G401.6 (cell line): Measurements from ENCODE around the gene GOLGA6C.
"Not testable (repeated sequence)": the region's sequence is repeated elsewhere in the genome, so short reads cannot be mapped to it uniquely, and the experiment has no call there.

ENCODE experiments used
- FAIRE-seq: peaks from 2 replicates; lab custom pipeline; 2012; peaks lifted over from hg19 to GRCh38; lab: Jason Lieb, UNC

GOLGA6C gene

GRCh38 chr15:75258620-75259343 is 648 bp downstream of the GOLGA6C start:
- FAIRE-seq: not testable (repeated sequence)

DNA sequence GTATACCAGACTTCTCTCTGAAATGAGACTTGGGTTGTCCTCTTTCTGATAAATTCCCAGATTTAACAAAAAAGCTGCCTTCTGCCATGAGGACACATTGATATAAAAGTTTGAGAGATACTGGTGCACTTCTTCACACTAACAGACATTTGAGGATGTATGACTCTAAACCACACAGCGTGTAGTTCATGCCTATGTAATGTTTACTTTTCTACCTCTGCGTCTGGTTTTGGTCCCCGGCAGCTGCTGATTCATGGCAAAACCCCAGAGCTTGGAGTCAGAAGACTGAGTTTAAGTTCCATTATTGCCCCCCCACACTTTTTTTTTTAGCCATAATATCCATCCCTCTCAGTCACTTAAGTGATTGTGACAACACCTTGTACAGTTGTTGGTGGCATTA is 1.7 kb downstream of the GOLGA6C start:
- not testable (repeated sequence) for FAIRE-seq

DNA sequence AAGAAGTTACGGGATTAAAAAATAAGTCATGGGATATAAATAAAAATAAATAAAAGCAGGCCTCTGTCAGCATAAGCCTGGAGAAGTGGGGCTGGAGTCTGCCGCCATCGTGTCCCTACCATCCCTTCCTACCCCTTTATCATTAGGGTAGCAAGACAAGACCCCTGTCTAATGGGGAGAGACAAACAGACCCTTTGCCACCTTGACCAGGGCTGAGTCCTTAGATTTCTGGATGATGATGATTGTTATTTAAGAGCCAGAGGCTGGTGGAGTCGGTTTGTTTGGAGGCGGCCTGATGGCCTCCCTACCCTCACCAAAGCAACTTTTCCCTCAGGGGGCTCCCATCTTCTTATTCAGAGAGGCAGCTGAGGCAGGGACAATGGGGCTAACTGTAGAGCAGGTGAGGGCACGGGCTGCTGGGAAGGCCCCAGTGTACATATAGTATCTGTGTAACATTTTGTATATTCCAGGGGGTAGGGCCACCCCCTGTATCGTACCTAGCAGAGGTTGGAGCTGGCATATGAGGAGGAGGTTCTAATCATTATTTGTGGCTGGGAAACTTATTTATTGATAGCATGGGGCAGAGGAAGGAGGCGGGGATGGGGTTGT is 15.7 kb downstream of the GOLGA6C start:
- FAIRE-seq: not testable (repeated sequence)

DNA sequence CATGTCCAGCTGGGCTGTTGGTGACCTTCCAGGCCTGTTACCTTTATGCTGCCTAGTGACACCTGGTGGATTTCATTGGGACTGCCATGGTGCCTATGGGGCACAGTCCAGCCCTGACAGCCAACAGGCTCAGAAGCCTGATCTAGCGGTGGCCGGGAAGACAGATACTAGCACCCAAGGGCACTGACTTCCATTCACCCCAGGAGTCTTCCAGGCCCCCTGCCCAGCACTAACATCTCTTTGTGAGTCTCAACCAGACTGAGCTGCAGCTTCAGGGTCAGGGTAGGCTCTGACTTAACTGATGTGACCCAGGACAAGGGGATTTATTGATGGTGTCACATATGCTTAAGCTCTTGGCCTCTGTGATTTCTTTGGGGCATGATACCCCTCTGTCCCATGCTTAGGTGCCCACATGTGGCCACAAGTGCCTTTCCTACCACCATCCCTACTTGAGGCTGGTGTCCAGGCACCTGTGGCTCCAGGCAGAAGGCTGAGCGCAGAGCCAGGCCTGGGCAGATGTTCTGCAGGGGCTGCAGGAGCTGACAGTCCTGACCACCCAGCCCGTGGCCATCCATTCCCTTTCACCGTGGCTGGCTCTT is 16.5 kb downstream of the GOLGA6C start:
- not testable (repeated sequence) for FAIRE-seq

- FAIRE-seq: not testable (repeated sequence)
Observed at GRCh38 chr15:75275617-75276016, 17.5 kb downstream of the GOLGA6C start.

GRCh38 chr15:75278497-75278896 is 20.4 kb downstream of the GOLGA6C start:
- not testable (repeated sequence) for FAIRE-seq

GRCh38 chr15:75282572-75282971 is 24.4 kb downstream of the GOLGA6C start, which contains the start of gene GOLGA6D:
GOLGA6D (plus strand) TSS chr15:75282835; CDS start chr15:75282876, 41 bp downstream.
- not testable (repeated sequence) for FAIRE-seq

DNA sequence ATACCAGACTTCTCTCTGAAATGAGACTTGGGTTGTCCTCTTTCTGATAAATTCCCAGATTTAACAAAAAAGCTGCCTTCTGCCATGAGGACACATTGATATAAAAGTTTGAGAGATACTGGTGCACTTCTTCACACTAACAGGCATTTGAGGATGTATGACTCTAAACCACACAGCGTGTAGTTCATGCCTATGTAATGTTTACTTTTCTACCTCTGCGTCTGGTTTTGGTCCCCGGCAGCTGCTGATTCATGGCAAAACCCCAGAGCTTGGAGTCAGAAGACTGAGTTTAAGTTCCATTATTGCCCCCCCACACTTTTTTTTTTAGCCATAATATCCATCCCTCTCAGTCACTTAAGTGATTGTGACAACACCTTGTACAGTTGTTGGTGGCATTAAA is 26.0 kb downstream of the GOLGA6C start:
- not testable (repeated sequence) for FAIRE-seq

DNA sequence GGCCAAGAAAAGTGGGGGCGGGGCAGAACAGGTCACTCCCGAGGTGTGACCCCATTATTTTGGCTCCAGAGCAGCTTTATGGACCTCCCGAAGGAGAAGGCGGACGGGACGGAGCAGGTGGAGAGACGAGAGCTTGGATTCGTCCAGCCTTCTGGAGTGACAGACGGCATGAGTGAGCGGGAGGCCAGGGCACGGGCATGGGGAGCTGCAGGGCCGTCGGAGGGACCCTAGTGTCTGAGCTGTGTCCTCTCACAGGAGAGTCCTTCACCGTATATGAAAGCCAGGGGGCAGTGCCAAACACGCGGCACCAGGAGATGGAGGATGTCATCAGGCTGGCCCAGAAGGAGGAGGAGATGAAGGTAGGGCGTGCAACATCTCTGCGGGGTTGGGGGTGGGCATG is 35.5 kb downstream of the GOLGA6C start:
- not testable (repeated sequence) for FAIRE-seq

DNA sequence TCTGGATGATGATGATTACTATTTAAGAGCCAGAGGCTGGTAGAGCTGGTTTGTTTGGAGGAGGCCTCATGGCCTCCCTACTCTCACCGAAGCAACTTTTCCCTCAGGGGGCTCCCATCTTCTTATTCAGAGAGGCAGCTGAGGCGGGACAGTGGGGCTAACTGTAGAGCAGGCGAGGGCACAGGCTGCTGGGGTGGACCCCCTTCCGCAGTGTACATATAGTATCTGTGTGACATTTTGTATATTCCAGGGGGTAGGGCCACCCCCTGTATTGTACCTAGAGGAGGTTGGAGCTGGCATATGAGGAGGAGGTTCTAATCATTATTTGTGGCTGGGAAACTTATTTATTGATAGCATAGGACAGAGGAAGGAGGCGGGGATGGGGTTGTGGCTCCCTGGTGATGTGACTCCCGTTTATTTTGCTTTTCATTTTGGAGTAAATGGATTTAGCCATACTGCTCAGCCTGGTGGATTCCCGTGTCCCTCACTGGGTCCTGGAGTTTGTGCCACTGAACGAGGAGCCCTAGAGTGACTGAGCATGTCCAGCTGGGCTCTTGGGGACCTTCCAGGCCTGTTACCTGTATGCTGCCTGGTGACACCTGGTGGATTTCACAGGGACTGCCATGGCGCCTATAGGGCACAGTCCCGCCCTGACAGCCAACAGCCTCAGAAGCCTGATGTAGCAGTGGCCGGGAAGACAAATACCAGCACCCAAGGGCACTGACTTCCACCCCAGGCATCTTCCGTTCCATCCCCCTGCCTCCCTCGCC is 40.6 kb downstream of the GOLGA6C start:
- not testable (repeated sequence) for FAIRE-seq

- not testable (repeated sequence) for FAIRE-seq
Observed at GRCh38 chr15:75299311-75299688, 41.2 kb downstream of the GOLGA6C start.

- not testable (repeated sequence) for FAIRE-seq
Observed at GRCh38 chr15:75300026-75300425, 41.9 kb downstream of the GOLGA6C start.

DNA sequence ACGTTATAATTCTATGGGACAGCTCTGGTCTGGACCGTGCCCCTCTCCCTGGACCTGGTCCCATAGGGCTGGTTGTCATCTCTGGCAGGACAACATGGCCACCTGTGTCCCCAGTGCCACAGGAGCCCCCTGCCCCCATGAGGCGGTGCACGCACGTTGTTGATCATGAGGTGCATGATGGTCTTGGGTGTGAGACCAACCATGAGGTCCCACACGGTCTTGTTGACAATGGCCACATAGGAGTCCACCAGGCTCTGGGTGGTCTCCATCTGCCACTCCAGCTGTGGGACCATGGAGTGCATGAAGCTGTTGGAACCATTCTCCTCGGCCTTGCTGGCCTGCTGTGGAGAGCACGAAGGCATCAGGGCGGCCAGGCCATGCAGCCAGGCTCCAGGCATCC is 44.2 kb downstream of the GOLGA6C start:
- no peak for FAIRE-seq

DNA sequence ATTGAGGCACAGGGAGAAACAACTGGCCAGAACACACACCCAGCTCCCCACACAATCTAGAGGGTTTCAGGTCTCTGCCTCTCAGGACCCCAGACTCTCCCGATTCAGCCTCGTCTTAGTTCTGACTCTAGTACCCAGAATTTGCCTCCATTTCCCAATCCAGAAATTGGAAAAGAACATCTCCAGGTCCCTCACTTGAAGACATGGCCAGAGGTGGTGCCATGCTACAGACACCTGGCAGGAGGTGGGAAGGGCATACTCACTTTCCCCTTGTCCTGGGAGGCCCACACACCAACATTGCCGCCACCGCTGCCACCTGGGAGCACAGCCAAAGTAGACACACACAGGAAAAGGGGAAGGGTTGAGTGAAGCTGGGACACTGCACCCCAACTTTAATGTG is 44.6 kb downstream of the GOLGA6C start:
- FAIRE-seq: not testable (repeated sequence)

DNA sequence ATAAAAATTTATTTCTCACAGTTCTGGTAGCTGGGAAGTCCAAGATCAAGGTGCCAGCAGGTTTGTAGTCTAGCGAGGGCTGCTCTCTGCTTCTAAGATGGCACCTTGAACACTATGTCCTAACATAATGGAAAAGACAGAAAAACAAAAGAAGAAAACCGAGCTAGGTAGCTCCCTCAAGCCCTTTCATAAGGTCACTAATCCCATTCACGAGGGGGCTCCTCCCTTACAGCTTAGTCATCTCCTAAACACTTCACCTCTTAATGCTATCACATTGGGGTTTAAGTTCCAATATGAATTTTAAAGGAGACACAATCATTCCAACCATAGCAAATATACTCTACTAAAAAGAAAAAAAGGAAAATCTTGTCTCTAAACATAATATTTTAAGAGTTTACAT is 48.1 kb downstream of the GOLGA6C start:
- no peak for FAIRE-seq

GRCh38 chr15:75307778-75308390 is 49.8 kb downstream of the GOLGA6C start:
- FAIRE-seq: no peak

DNA sequence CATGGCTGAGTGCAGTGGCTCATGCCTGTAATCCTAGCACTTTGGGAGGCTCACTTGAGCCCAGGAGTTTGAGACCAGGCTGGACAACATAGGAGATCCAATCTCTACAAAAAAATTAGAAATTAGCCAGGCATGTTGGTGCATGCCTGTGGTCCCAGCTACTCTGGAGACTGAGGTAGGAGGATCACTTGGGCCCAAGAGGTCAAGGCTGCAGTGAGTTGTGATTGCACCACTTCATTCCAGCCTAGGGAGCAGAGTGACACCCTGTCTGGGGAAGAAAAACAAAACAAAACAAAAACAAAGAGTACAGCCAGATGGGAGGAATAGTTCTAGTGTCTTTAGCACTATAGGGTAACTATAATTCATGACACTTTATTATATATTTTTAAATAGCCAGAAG is 51.6 kb downstream of the GOLGA6C start:
- no peak for FAIRE-seq

DNA sequence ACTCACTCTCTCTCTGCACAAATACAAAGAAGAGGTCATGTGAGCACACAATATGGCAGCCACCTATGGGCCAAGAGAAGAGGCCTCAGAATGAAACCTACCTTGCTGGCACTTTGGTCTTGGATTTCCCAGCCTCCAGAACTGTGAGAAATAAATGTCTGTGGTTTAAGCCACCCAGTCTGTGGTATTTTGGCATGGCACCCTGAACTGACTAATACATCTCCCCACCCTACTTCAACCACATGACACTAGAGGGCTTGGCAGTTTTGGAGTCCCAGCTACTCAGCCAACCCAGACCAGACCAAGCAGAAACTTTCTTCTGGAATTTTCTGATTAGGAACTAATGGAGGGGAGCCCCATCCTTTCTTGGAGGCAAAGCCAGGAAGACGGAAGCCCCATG is 54.4 kb downstream of the GOLGA6C start:
- FAIRE-seq: not testable (repeated sequence)

- no peak for FAIRE-seq
Observed at GRCh38 chr15:75313116-75313845, 55.1 kb downstream of the GOLGA6C start.

GRCh38 chr15:75314552-75315290 is 56.6 kb downstream of the GOLGA6C start:
- FAIRE-seq: no peak
